ENCODE measurements around the gene PEAK1. TPM values are rescaled to one million over a fixed set of nuclear protein-coding genes. Genes with fewer than 3 reads are reported as not detected.

Gene PEAK1
- total and polyA plus RNA-seq, 4 experiments from 2014 or later: 2.2 to 10.1 (median 7.8) TPM; not detected in 1

GRCh38 chr15:77356305-77356704, 63.6 kb downstream of the PEAK1 start:
- no peaks in the 10 kb centered on the region for H3K9me3 Mint-ChIP-seq
- H3K9me3 ChIP-seq (ENCODE audit: control insufficient read depth in 1 of 2, low read length in 2 of 2): no peaks in the 10 kb centered on the region
- no peak for DNase-seq
- H3K27me3 ChIP-seq (ENCODE audit: insufficient read depth, low read length): no peaks in the 10 kb centered on the region
- no peaks in the 10 kb centered on the region for H3K27me3 Mint-ChIP-seq
- peaks cover 0 to 4% of the 10 kb centered on the region in 2 donors for H3K36me3 Mint-ChIP-seq
- no peaks in the 10 kb centered on the region for H3K36me3 ChIP-seq (ENCODE audit: insufficient read depth, low read length)
- no peaks in the 10 kb centered on the region for H3K4me1 ChIP-seq (ENCODE audit: insufficient read depth, low read length)
- ChIA-PET CTCF (ENCODE audit: partially characterized antibody) (no interaction called here), POLR2A (ENCODE audit: partially characterized antibody) (no interaction called here)
- no peak overlapping the region for H3K27ac Mint-ChIP-seq
- peaks cover 0 to 3% (median 0%) of the 10 kb centered on the region in 4 donors for H3K4me1 Mint-ChIP-seq
- no peak overlapping the region for H3K4me3 Mint-ChIP-seq
- no peak overlapping the region for H3K27ac ChIP-seq (ENCODE audit: low read depth, low read length)
- intact Hi-C loops (cut with micrococcal nuclease): no loop called here
- H3K4me3 ChIP-seq (ENCODE audit: low read length in 2 of 2): no peak overlapping the region

GRCh38 chr15:77355321-77355720, 64.6 kb downstream of the PEAK1 start:
- H3K9me3 ChIP-seq (ENCODE audit: control insufficient read depth in 1 of 2, low read length in 2 of 2): no peaks in the 10 kb centered on the region
- Mint-ChIP-seq H3K4me1 (peaks cover 0 to 3% (median 0%) of the 10 kb centered on the region in 4 donors), H3K36me3 (no peaks in the 10 kb centered on the region), H3K27me3 (no peaks in the 10 kb centered on the region), H3K9me3 (no peaks in the 10 kb centered on the region), H3K27ac (no peak overlapping the region), H3K4me3 (no peak overlapping the region)
- H3K27me3 ChIP-seq (ENCODE audit: insufficient read depth, low read length): no peaks in the 10 kb centered on the region
- no peaks in the 10 kb centered on the region for H3K36me3 ChIP-seq (ENCODE audit: insufficient read depth, low read length)
- no peak overlapping the region for H3K4me3 ChIP-seq (ENCODE audit: low read length in 2 of 2)
- ChIA-PET POLR2A (ENCODE audit: partially characterized antibody) (no interaction called here), CTCF (ENCODE audit: partially characterized antibody) (no interaction called here)
- DNase-seq: no peak
- no peaks in the 10 kb centered on the region for H3K4me1 ChIP-seq (ENCODE audit: insufficient read depth, low read length)
- intact Hi-C loops (cut with micrococcal nuclease): no loop called here
- no peak overlapping the region for H3K27ac ChIP-seq (ENCODE audit: low read depth, low read length)

GRCh38 chr15:77354063-77354462, 65.8 kb downstream of the PEAK1 start:
- DNase-seq: no peak
- H3K27ac ChIP-seq (ENCODE audit: low read depth, low read length): no peak overlapping the region
- H3K27me3 ChIP-seq (ENCODE audit: insufficient read depth, low read length): no peaks in the 10 kb centered on the region
- H3K9me3 ChIP-seq (ENCODE audit: control insufficient read depth in 1 of 2, low read length in 2 of 2): no peaks in the 10 kb centered on the region
- H3K36me3 ChIP-seq (ENCODE audit: insufficient read depth, low read length): no peaks in the 10 kb centered on the region
- POLR2A ChIA-PET (ENCODE audit: partially characterized antibody): no interaction called here
- no peak overlapping the region for H3K4me3 Mint-ChIP-seq
- no peak overlapping the region for H3K4me3 ChIP-seq (ENCODE audit: low read length in 2 of 2)
- H3K4me1 Mint-ChIP-seq: peaks cover 0 to 3% (median 0%) of the 10 kb centered on the region in 4 donors
- CTCF ChIA-PET (ENCODE audit: partially characterized antibody): no interaction called here
- H3K9me3 Mint-ChIP-seq: no peaks in the 10 kb centered on the region
- intact Hi-C loops (cut with micrococcal nuclease): no loop called here
- no peaks in the 10 kb centered on the region for H3K36me3 Mint-ChIP-seq
- no peak overlapping the region for H3K27ac Mint-ChIP-seq
- no peaks in the 10 kb centered on the region for H3K4me1 ChIP-seq (ENCODE audit: insufficient read depth, low read length)
- no peaks in the 10 kb centered on the region for H3K27me3 Mint-ChIP-seq

- Histone ChIP-seq H3K27me3 (ENCODE audit: insufficient read depth, low read length) (no peaks in the 10 kb centered on the region), H3K27ac (ENCODE audit: low read depth, low read length) (no peak overlapping the region), H3K9me3 (ENCODE audit: control insufficient read depth in 1 of 2, low read length in 2 of 2) (no peaks in the 10 kb centered on the region), H3K4me3 (ENCODE audit: low read length in 2 of 2) (no peak overlapping the region), H3K4me1 (ENCODE audit: insufficient read depth, low read length) (no peaks in the 10 kb centered on the region), H3K36me3 (ENCODE audit: insufficient read depth, low read length) (no peaks in the 10 kb centered on the region)
- H3K27ac Mint-ChIP-seq: no peak overlapping the region
- intact Hi-C loops (cut with micrococcal nuclease): no loop called here
- no peak for DNase-seq
- no peaks in the 10 kb centered on the region for H3K9me3 Mint-ChIP-seq
- H3K27me3 Mint-ChIP-seq: no peaks in the 10 kb centered on the region
- ChIA-PET CTCF (ENCODE audit: partially characterized antibody) (no interaction called here), POLR2A (ENCODE audit: partially characterized antibody) (no interaction called here)
- H3K4me3 Mint-ChIP-seq: no peak overlapping the region
- H3K4me1 Mint-ChIP-seq: peaks cover 0 to 3% (median 0%) of the 10 kb centered on the region in 4 donors
- H3K36me3 Mint-ChIP-seq: no peaks in the 10 kb centered on the region
Measured at GRCh38 chr15:77352887-77353286, 67.0 kb downstream of the PEAK1 start.

- Mint-ChIP-seq H3K4me3 (no peak overlapping the region), H3K9me3 (no peaks in the 10 kb centered on the region), H3K27ac (no peak overlapping the region), H3K4me1 (peaks cover 0 to 3% (median 0%) of the 10 kb centered on the region in 4 donors), H3K27me3 (no peaks in the 10 kb centered on the region), H3K36me3 (peaks cover 2 to 11% of the 10 kb centered on the region in 2 donors)
- ChIA-PET POLR2A (ENCODE audit: partially characterized antibody) (no interaction called here), CTCF (ENCODE audit: partially characterized antibody) (no interaction called here)
- no peak overlapping the region for H3K27ac ChIP-seq (ENCODE audit: low read depth, low read length)
- no peaks in the 10 kb centered on the region for H3K9me3 ChIP-seq (ENCODE audit: control insufficient read depth in 1 of 2, low read length in 2 of 2)
- no peaks in the 10 kb centered on the region for H3K36me3 ChIP-seq (ENCODE audit: insufficient read depth, low read length)
- H3K4me1 ChIP-seq (ENCODE audit: insufficient read depth, low read length): no peaks in the 10 kb centered on the region
- no peak for DNase-seq
- H3K27me3 ChIP-seq (ENCODE audit: insufficient read depth, low read length): no peaks in the 10 kb centered on the region
- intact Hi-C loops (cut with micrococcal nuclease): no loop called here
- no peak overlapping the region for H3K4me3 ChIP-seq (ENCODE audit: low read length in 2 of 2)
Measured at GRCh38 chr15:77350792-77351191, 69.1 kb downstream of the PEAK1 start.

- Mint-ChIP-seq H3K4me3 (no peak overlapping the region), H3K36me3 (peaks cover 2 to 19% of the 10 kb centered on the region in 2 donors), H3K27ac (no peak overlapping the region), H3K4me1 (peaks cover 0 to 3% (median 0%) of the 10 kb centered on the region in 4 donors), H3K9me3 (peaks cover 0 to 3% (median 0%) of the 10 kb centered on the region in 8 donors), H3K27me3 (no peaks in the 10 kb centered on the region)
- no peaks in the 10 kb centered on the region for H3K27me3 ChIP-seq (ENCODE audit: insufficient read depth, low read length)
- intact Hi-C loops (cut with micrococcal nuclease): no loop called here
- POLR2A ChIA-PET (ENCODE audit: partially characterized antibody): no interaction called here
- no peak overlapping the region for H3K27ac ChIP-seq (ENCODE audit: low read depth, low read length)
- no peaks in the 10 kb centered on the region for H3K4me1 ChIP-seq (ENCODE audit: insufficient read depth, low read length)
- no peak overlapping the region for H3K4me3 ChIP-seq (ENCODE audit: low read length in 2 of 2)
- CTCF ChIA-PET (ENCODE audit: partially characterized antibody): no interaction called here
- H3K9me3 ChIP-seq (ENCODE audit: control insufficient read depth in 1 of 2, low read length in 2 of 2): no peaks in the 10 kb centered on the region
- no peak for DNase-seq
- no peaks in the 10 kb centered on the region for H3K36me3 ChIP-seq (ENCODE audit: insufficient read depth, low read length)
Measured at GRCh38 chr15:77349666-77350065, 70.2 kb downstream of the PEAK1 start.

- Histone ChIP-seq H3K4me3 (ENCODE audit: low read length in 2 of 2) (no peak overlapping the region), H3K9me3 (ENCODE audit: control insufficient read depth in 1 of 2, low read length in 2 of 2) (no peaks in the 10 kb centered on the region), H3K27me3 (ENCODE audit: insufficient read depth, low read length) (no peaks in the 10 kb centered on the region), H3K4me1 (ENCODE audit: insufficient read depth, low read length) (no peaks in the 10 kb centered on the region), H3K27ac (ENCODE audit: low read depth, low read length) (no peak overlapping the region), H3K36me3 (ENCODE audit: insufficient read depth, low read length) (no peaks in the 10 kb centered on the region)
- Mint-ChIP-seq H3K27me3 (no peaks in the 10 kb centered on the region), H3K27ac (no peak overlapping the region), H3K9me3 (peaks cover 0 to 6% (median 0%) of the 10 kb centered on the region in 8 donors), H3K36me3 (peaks cover 2 to 20% of the 10 kb centered on the region in 2 donors), H3K4me1 (no peaks in the 10 kb centered on the region), H3K4me3 (no peak overlapping the region)
- CTCF ChIA-PET (ENCODE audit: partially characterized antibody): no interaction called here
- no peak for DNase-seq
- POLR2A ChIA-PET (ENCODE audit: partially characterized antibody): no interaction called here
- intact Hi-C loops (cut with micrococcal nuclease): no loop called here
Measured at GRCh38 chr15:77348511-77348910, 71.4 kb downstream of the PEAK1 start.

GRCh38 chr15:77347197-77347596, 72.7 kb downstream of the PEAK1 start:
- no peaks in the 10 kb centered on the region for H3K4me1 Mint-ChIP-seq

More at GRCh38 chr15:77347197-77347596, 72.7 kb downstream of the PEAK1 start:
- Mint-ChIP-seq H3K9me3 (peaks cover 0 to 10% (median 4%) of the 10 kb centered on the region in 8 donors), H3K27me3 (no peaks in the 10 kb centered on the region), H3K4me3 (no peak overlapping the region), H3K36me3 (peaks cover 2 to 22% of the 10 kb centered on the region in 2 donors), H3K27ac (no peak overlapping the region)
- Histone ChIP-seq H3K4me1 (ENCODE audit: insufficient read depth, low read length) (no peaks in the 10 kb centered on the region), H3K36me3 (ENCODE audit: insufficient read depth, low read length) (no peaks in the 10 kb centered on the region), H3K4me3 (ENCODE audit: low read length in 2 of 2) (no peak overlapping the region), H3K9me3 (ENCODE audit: control insufficient read depth in 1 of 2, low read length in 2 of 2) (no peaks in the 10 kb centered on the region), H3K27ac (ENCODE audit: low read depth, low read length) (no peak overlapping the region), H3K27me3 (ENCODE audit: insufficient read depth, low read length) (no peaks in the 10 kb centered on the region)
- POLR2A ChIA-PET (ENCODE audit: partially characterized antibody): no interaction called here
- DNase-seq: no peak
- intact Hi-C loops (cut with micrococcal nuclease): no loop called here
- CTCF ChIA-PET (ENCODE audit: partially characterized antibody): no interaction called here

Data from CD4-positive, alpha-beta memory T cell (primary cell).